IMR-90 (cell line): ENCODE measurements around the gene GPC6. TPM values are rescaled to one million over a fixed set of nuclear protein-coding genes. Genes with fewer than 3 reads are reported as not detected.

ENCODE experiments used
- ATAC-seq: fragments of 200-7000 bp; cut with Tn5 transposase; 2 replicates; pipeline ENCODE4 v1.9.1; 2020; ENCODE audit warnings: low read depth, mild to moderate bottlenecking, moderate library complexity
- BruUV-seq: library from RNA; stranded (reverse); fragments of 400-500 nt; replicated peaks from 2 replicates; lab custom pipeline; 2021; lab: Mats Ljungman, UMichigan
- CTCF ChIA-PET: fragments of 300-600 bp; formaldehyde crosslinking; extraction: SDS; loops from one replicate; lab custom pipeline; 2021; ENCODE audit warnings: antibody characterized with exemption; lab: Yijun Ruan, JAX
- POLR2A ChIA-PET: fragments of 300-600 bp; sonication (Branson Sonifier 250); formaldehyde crosslinking; loops from one replicate; lab custom pipeline; 2022; ENCODE audit warnings: antibody characterized with exemption; ENCODE audit not compliant: unreplicated experiment; lab: Charles Lee
- DNase-seq: peaks from one replicate; pipeline ENCODE4 v3.0.0; 2013
- H2AFZ ChIP-seq: replicated peaks from 2 replicates; pipeline ENCODE3; 2013; ENCODE audit warnings: low read length, mild to moderate bottlenecking; ENCODE audit not compliant: poor library complexity
- H2AK5ac ChIP-seq: 2 replicates; pipeline ENCODE4 v1.6.1; 2013; ENCODE audit warnings: low read depth, low read length, inconsistent platforms
- H2AK9ac ChIP-seq: replicated peaks from 2 replicates; pipeline ENCODE3; 2013; ENCODE audit warnings: mild to moderate bottlenecking, low read depth, low read length, moderate library complexity; ENCODE audit not compliant: poor library complexity
- H2BK120ac ChIP-seq: 2 replicates; pipeline ENCODE4 v1.6.1; 2013; ENCODE audit warnings: low read depth, low read length, inconsistent platforms
- H2BK15ac ChIP-seq: 3 replicates; pipeline ENCODE4 v1.6.1; 2013; ENCODE audit warnings: low read depth, low read length, inconsistent platforms
- H2BK20ac ChIP-seq: 2 replicates; pipeline ENCODE4 v1.6.1; 2013; ENCODE audit warnings: low read depth, mild to moderate bottlenecking, inconsistent platforms, low read length, moderate library complexity
- H2BK5ac ChIP-seq: 2 replicates; pipeline ENCODE4 v1.6.1; 2013; ENCODE audit warnings: mild to moderate bottlenecking, low read depth, low read length, inconsistent platforms; ENCODE audit not compliant: poor library complexity, severe bottlenecking
- H3K14ac ChIP-seq: replicated peaks from 2 replicates; pipeline ENCODE4 v1.6.1; 2013; ENCODE audit warnings: low read depth, low read length, inconsistent platforms
- H3K18ac ChIP-seq: 2 replicates; pipeline ENCODE4 v1.6.1; 2013; ENCODE audit warnings: low read depth, low read length, control low read depth
- H3K23ac ChIP-seq: 2 replicates; pipeline ENCODE4 v1.6.1; 2013; ENCODE audit warnings: low read depth, low read length, inconsistent platforms
- H3K27ac ChIP-seq: 2 replicates; pipeline ENCODE4 v1.5.1; 2013; ENCODE audit warnings: mild to moderate bottlenecking, control low read depth, low read length; ENCODE audit not compliant: insufficient read depth
- H3K27me3 ChIP-seq: 2 replicates; pipeline ENCODE4 v1.6.1; 2013; ENCODE audit warnings: low read length; ENCODE audit not compliant: control insufficient read depth, insufficient read depth
- H3K36me3 ChIP-seq: 2 replicates; pipeline ENCODE4 v1.6.1; 2013; ENCODE audit warnings: low read length, mixed read lengths; ENCODE audit not compliant: control insufficient read depth, insufficient read depth
- H3K4ac ChIP-seq: 2 replicates; pipeline ENCODE4 v1.6.1; 2013; ENCODE audit warnings: low read depth, low read length, inconsistent platforms
- H3K4me1 ChIP-seq: 2 replicates; pipeline ENCODE4 v1.6.1; 2013; ENCODE audit warnings: low read length, mixed read lengths; ENCODE audit not compliant: control insufficient read depth, insufficient read depth
- H3K4me2 ChIP-seq: 2 replicates; pipeline ENCODE4 v1.6.1; 2013; ENCODE audit warnings: low read depth, mild to moderate bottlenecking, control low read depth, low read length, moderate library complexity
- H3K4me3 ChIP-seq: 2 replicates; pipeline ENCODE4 v1.5.1; 2013; ENCODE audit warnings: low read depth, mild to moderate bottlenecking, control low read depth, low read length, moderate library complexity; ENCODE audit not compliant: insufficient read depth
- H3K56ac ChIP-seq: 2 replicates; pipeline ENCODE4 v1.6.1; 2013; ENCODE audit warnings: low read length, inconsistent platforms; ENCODE audit not compliant: insufficient read depth; ENCODE audit errors: extremely low read depth
- H3K79me1 ChIP-seq, 2 experiments: 2 replicates each; pipeline ENCODE4 v1.6.1; 2013; ENCODE audit warnings: low read length in 2 of 2, inconsistent platforms in 1 of 2, low read depth in 1 of 2
- H3K9ac ChIP-seq: 2 replicates; pipeline ENCODE4 v1.6.1; 2013; ENCODE audit warnings: low read depth, low read length, control low read depth
- H3K9me1 ChIP-seq: 2 replicates; pipeline ENCODE4 v1.6.1; 2013; ENCODE audit warnings: low read length, inconsistent platforms; ENCODE audit not compliant: insufficient read depth
- H3K9me3 ChIP-seq: 2 replicates; pipeline ENCODE4 v1.6.1; 2013; ENCODE audit warnings: low read length; ENCODE audit not compliant: control insufficient read depth, insufficient read depth
- H4K20me1 ChIP-seq: 2 replicates; pipeline ENCODE4 v1.6.1; 2013; ENCODE audit warnings: low read length, inconsistent platforms; ENCODE audit not compliant: insufficient read depth
- H4K5ac ChIP-seq: 2 replicates; pipeline ENCODE4 v1.6.1; 2013; ENCODE audit warnings: mild to moderate bottlenecking, low read depth, low read length, control low read depth
- H4K8ac ChIP-seq, 2 experiments: 2 replicates each; pipeline ENCODE4 v1.6.1; 2013; ENCODE audit warnings: low read depth in 2 of 2, low read length in 2 of 2, control low read depth in 1 of 2, inconsistent platforms in 1 of 2
- H4K91ac ChIP-seq: 2 replicates; pipeline ENCODE4 v1.6.1; 2013; ENCODE audit warnings: low read depth, low read length, inconsistent platforms; ENCODE audit not compliant: insufficient read depth
- BHLHE40 ChIP-seq: fragments of 150-350 bp; IDR thresholded peaks from 2 replicates; pipeline ENCODE4 v1.6.1; 2016; ENCODE audit warnings: mild to moderate bottlenecking, low read depth, low read length
- CEBPB ChIP-seq: IDR thresholded peaks from 2 replicates; pipeline ENCODE4 v1.6.1; 2012; ENCODE audit warnings: low read depth, low read length, improper control_type of control experiment
- CHD1 ChIP-seq: IDR thresholded peaks from 2 replicates; pipeline ENCODE4 v1.6.1; 2012; ENCODE audit warnings: low read depth, low read length, improper control_type of control experiment
- CTCF ChIP-seq: conservative IDR thresholded peaks from 2 replicates; pipeline ENCODE4 v1.5.1; 2012; ENCODE audit warnings: mild to moderate bottlenecking, low read depth, low read length, improper control_type of control experiment
- ELK1 ChIP-seq: fragments of 150-350 bp; IDR thresholded peaks from 2 replicates; pipeline ENCODE4 v1.6.1; 2016; ENCODE audit warnings: low read depth, mild to moderate bottlenecking, low read length, moderate library complexity, borderline replicate concordance
- FOS ChIP-seq: fragments of 150-350 bp; IDR thresholded peaks from 2 replicates; pipeline ENCODE4 v1.6.1; 2016; ENCODE audit warnings: low read depth, low read length
- MAFK ChIP-seq: IDR thresholded peaks from 2 replicates; pipeline ENCODE4 v1.6.1; 2012; ENCODE audit warnings: low read depth, low read length, improper control_type of control experiment
- MAZ ChIP-seq: IDR thresholded peaks from 2 replicates; pipeline ENCODE4 v1.6.1; 2012; ENCODE audit warnings: low read depth, mild to moderate bottlenecking, low read length, improper control_type of control experiment, moderate library complexity, borderline replicate concordance
- MXI1 ChIP-seq: IDR thresholded peaks from 2 replicates; pipeline ENCODE4 v1.6.1; 2012; ENCODE audit warnings: low read depth, mild to moderate bottlenecking, low read length, moderate library complexity, borderline replicate concordance
- NFE2L2 ChIP-seq: fragments of 150-350 bp; IDR thresholded peaks from 2 replicates; pipeline ENCODE4 v1.6.1; 2016; ENCODE audit warnings: low read depth, mild to moderate bottlenecking, low read length
- POLR2A ChIP-seq: IDR thresholded peaks from 2 replicates; pipeline ENCODE4 v1.6.1; 2012; ENCODE audit warnings: mild to moderate bottlenecking, low read depth, low read length
- RAD21 ChIP-seq: IDR thresholded peaks from 2 replicates; pipeline ENCODE4 v1.6.1; 2012; ENCODE audit warnings: low read length, improper control_type of control experiment
- RCOR1 ChIP-seq: IDR thresholded peaks from 2 replicates; pipeline ENCODE4 v1.6.1; 2012; ENCODE audit warnings: mild to moderate bottlenecking, low read length, improper control_type of control experiment; ENCODE audit not compliant: insufficient replicate concordance
- WGBS, 2 experiments: methylation state at CpG; one replicate each; pipeline versions ENCODE4 v1.1.5 to v1.1.7; 2013; ENCODE audit warnings: missing lambda C conversion rate in 2 of 2; ENCODE audit not compliant: insufficient read length in 1 of 2; ENCODE audit errors: extremely low coverage in 2 of 2; 5-methylcytosine and 5-hydroxymethylcytosine counted together
- dilution Hi-C: fragments of 300-500 bp; cut with HindIII; formaldehyde crosslinking; loops from one replicate; pipeline ENCODE4 v1.14.3; 2018; ENCODE audit warnings: low sequenced_read_pairs; ENCODE audit not compliant: unreplicated experiment
- in situ Hi-C: fragments of 300-500 bp; cut with MboI; formaldehyde crosslinking; loops from 3 replicates; pipeline ENCODE4 v1.14.3; 2019; ENCODE audit warnings: low sequenced_read_pairs, inconsistent platforms, mixed read lengths
- intact Hi-C: fragments of 100-400 bp; cut with micrococcal nuclease; formaldehyde crosslinking; loops from 2 replicates; pipeline ENCODE4 v1.10.0; 2022
- polyA plus RNA-seq, 3 experiments: library from polyadenylated mRNA; depleted of rRNA; stranded (reverse); fragments of >200 nt; gene quantifications; 2 replicates each; pipeline ENCODE4 v1.2.3, GENCODE V29; 2012; ENCODE audit warnings: low replicate concordance in 1 of 3
- total RNA-seq: library from RNA; depleted of rRNA; stranded (reverse); fragments of >200 nt; gene quantifications from 2 replicates; pipeline ENCODE4 v1.2.3, GENCODE V29; 2012
- TF ChIP-seq, protein P1 (sequence below): fragments of 150-350 bp; IDR thresholded peaks from 2 replicates; pipeline ENCODE4 v1.6.1; 2017; ENCODE audit warnings: mild to moderate bottlenecking, antibody characterized with exemption, low read length, low read depth

GPC6 gene
- total and polyA plus RNA-seq, 2 of the 4 experiments (the other 2 are of a cell fraction) = 14.9 to 39.4 TPM

DNA sequence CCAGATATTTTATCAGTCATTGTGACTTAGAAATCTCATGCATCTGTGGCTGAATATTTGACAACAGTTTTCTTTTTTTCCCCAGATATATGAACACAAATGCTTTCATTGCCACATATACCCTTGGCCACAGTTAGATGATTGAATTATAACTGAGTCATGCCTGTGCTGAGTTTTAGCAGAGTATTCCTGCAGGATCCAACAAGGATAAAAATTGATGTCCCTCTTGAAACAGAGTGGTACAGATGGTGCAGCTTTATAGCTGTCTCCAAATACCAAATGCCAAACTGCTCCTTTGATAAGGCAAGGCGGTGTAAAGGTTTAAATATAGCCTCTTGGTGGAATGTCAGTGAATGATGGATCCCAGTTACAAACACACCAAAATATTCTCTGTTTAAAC, 428.5 kb downstream of the GPC6 start:
- Histone ChIP-seq H3K9me1 (no peaks in the 10 kb centered on the region), H3K36me3 (no peaks in the 10 kb centered on the region), H4K20me1 (no peaks in the 10 kb centered on the region), H3K9ac (no peak overlapping the region), H2AK5ac (no peak overlapping the region), H4K5ac (no peak overlapping the region), H2BK120ac (no peak overlapping the region), H3K4me3 (no peak overlapping the region), H3K23ac (no peak overlapping the region), H2BK20ac (no peak overlapping the region), H3K27ac (no peak overlapping the region), H4K8ac (no peak overlapping the region), H4K91ac (no peak overlapping the region), H2BK15ac (no peak overlapping the region), H3K79me1 (no peaks in the 10 kb centered on the region), H3K14ac (no peak overlapping the region), H3K4ac (no peak overlapping the region), H2BK5ac (no peak overlapping the region), H3K27me3 (no peaks in the 10 kb centered on the region), H2AFZ (no peak overlapping the region), H3K56ac (no peak overlapping the region), H2AK9ac (no peak overlapping the region), H3K4me1 (no peaks in the 10 kb centered on the region), H3K9me3 (no peaks in the 10 kb centered on the region), H3K18ac (no peak overlapping the region), H3K4me2 (no peak overlapping the region)
- ATAC-seq (no peak), DNase-seq (no peak)
- ChIA-PET POLR2A (no interaction called here), CTCF (no interaction called here)
- dilution Hi-C loops (no loop called here), in situ Hi-C loops (no loop called here), intact Hi-C loops (no loop called here)
- no TSS peak for BruUV-seq
- TF ChIP-seq RCOR1 = no peak
- no peak for TF ChIP-seq CTCF
- TF ChIP-seq MAFK = no peak
- TF ChIP-seq POLR2A = no peak
- TF ChIP-seq MAZ = no peak
- TF ChIP-seq BHLHE40 = no peak
- TF ChIP-seq, protein P1, sequence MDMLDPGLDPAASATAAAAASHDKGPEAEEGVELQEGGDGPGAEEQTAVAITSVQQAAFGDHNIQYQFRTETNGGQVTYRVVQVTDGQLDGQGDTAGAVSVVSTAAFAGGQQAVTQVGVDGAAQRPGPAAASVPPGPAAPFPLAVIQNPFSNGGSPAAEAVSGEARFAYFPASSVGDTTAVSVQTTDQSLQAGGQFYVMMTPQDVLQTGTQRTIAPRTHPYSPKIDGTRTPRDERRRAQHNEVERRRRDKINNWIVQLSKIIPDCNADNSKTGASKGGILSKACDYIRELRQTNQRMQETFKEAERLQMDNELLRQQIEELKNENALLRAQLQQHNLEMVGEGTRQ = no peak
- no peak for TF ChIP-seq CEBPB
- no peak for TF ChIP-seq FOS
- TF ChIP-seq ELK1 = no peak
- no peak for TF ChIP-seq MXI1
- no peak for TF ChIP-seq NFE2L2
- TF ChIP-seq CHD1 = no peak
- no peak for TF ChIP-seq RAD21
- WGBS, 2 experiments = no CpG with 5 or more reads among the region's 1 CpG
